Activated CD4-positive, alpha-beta T cell treated with anti-CD3 and anti-CD28 coated beads, Interleukin-2, Interleukin-6, amounts not matched to agents 100 ng/mL and 50 ng/mL, durations not matched to agents 16 hours and 8 hours (primary cell): ENCODE data around the gene RET.

ENCODE experiments used
- DNase-seq: peaks from one replicate; pipeline ENCODE4 v3.0.0-alpha.2; 2020

The RET gene

DNA sequence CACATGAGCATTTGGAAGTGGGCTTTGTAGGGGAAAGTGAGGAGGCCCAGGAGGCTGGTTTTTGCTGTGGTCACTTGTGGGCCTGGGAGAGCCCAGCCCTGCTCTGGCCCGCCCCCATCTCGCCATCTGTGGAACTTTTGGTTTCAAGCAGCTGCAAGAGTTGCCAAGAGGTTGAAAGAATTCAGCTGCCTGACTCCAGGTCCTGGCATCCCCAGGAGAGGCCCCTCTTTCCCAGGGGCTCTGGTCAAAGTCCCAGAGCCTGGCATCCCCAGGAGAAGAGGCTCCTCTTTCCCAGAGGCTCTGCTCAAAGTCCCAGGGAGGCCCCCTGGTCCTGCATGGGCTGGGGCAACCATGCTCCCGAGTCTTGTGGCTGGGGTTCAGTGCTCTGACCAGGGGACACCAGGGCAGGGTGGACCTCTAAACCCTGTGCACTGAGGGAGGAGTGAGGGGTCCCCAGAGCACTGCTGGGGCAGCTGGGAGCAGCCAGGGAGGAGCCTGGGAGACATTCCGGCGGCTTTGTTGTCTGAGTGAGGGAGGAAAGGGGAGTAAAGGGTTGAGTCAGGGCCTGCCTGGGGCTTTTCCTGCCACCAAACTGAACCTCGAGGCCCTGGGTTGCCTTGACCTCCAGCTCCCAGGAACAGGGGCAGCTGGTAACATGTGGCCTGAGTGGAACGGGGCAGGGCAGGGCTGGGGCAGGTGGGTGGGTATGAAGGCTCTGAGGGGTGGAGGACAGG lies 33.6 kb downstream of the RET start:
- DNase-seq: peak; percentile 20

DNA sequence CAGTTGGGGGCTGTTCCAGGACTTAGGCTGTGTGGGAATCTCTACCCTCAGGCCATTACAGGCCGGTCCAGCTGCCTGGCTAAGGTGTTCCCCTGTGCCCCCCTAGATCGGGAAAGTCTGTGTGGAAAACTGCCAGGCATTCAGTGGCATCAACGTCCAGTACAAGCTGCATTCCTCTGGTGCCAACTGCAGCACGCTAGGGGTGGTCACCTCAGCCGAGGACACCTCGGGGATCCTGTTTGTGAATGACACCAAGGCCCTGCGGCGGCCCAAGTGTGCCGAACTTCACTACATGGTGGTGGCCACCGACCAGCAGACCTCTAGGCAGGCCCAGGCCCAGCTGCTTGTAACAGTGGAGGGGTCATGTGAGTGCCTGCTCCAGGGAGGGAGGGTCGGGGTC lies 34.2 kb downstream of the RET start:
- DNase-seq: no peak

DNA sequence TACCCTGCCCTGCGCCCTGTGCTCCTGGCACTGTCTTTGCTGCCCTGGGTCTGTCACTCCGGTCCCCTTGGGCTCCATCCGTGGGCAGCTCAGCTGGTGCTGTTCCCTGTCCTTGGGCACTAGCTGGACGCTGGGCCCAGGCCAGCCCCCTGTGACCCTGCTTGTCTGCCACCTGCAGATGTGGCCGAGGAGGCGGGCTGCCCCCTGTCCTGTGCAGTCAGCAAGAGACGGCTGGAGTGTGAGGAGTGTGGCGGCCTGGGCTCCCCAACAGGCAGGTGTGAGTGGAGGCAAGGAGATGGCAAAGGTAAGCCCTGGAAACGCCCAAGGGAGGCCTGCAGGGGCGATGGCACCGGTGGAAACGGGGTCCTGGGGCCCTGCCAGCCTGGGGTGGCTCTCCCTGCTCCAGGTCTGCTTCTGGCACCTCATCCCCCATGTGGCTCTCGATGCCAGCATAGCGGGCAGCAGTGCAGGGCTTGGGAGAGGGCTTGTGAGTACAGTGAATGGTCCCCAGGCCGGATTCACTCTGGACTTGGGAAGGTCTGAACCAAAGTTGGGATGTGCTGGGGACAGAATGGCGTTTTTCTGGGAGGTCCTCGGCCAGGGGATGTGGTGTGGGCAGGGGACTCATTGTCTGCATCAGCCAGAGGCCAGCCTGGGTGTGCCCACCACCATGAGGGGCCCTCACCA lies 35.2 kb downstream of the RET start:
- no peak for DNase-seq

DNA sequence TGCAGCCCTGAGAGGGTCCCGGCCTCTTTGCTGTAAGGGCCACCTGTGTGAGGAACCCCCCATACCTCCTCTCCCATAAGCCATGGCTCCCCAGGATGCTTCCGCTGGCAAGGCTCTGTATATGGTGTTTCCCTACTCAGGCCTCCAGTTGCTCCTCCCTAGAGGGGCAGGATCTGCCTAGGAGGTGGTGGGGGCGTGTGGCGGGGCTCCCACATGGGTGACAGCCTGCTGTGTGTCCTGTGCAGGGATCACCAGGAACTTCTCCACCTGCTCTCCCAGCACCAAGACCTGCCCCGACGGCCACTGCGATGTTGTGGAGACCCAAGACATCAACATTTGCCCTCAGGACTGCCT lies 35.7 kb downstream of the RET start:
- no peak for DNase-seq

DNA sequence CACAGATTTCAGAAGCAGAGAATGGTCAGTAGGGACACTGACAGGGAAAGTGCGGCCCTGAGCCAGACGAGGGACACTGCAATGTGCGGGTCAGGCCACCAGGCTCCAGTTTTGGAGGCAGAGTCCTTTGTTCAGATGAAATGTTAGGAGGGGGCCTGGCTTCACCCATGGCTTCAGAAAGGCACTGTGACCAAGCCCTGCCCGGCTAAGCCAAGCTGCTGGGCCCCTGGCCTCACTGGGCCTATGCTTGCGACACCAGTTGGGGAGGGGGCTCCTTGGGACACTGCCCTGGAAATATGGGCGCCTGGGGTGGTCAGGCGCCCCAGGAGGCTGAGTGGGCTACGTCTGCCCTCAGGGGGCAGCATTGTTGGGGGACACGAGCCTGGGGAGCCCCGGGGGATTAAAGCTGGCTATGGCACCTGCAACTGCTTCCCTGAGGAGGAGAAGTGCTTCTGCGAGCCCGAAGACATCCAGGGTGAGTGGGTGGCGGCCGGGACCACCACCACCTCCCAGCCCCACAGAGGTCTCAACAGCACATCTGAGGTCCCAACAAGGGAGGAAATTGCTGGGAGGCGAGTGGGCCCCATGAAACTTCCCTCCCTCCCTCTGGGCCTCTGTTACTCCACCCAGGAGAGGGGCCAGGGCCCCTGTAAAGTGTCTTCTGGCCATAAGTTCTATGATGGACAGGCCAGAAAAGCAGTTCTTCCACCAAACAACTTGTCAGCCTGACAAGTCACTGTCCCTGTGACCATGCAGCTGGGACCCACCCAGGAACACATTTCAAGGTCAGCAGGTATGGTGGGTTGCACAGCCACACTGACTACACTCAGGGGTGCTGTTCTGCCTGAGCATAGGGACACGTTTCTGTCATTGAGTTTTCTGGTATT lies 36.6 kb downstream of the RET start:
- no peak for DNase-seq

DNA sequence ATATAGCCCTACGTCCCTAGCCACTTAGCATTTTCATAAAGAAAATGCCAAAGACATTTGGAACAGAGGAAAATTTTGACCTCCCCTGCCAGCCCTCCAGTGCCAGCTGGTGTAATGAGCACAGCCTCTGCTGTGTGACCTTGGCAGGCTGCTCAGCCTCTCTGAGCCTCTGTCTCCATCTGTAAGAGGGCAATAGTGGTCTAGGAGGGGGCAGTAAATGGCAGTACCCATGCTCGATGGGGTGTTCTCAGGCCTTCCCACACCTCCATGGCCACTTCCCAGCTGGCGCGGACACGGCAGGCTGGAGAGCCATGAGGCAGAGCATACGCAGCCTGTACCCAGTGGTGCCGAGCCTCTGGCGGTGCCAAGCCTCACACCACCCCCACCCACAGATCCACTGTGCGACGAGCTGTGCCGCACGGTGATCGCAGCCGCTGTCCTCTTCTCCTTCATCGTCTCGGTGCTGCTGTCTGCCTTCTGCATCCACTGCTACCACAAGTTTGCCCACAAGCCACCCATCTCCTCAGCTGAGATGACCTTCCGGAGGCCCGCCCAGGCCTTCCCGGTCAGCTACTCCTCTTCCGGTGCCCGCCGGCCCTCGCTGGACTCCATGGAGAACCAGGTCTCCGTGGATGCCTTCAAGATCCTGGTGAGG lies 37.3 kb downstream of the RET start:
- DNase-seq: no peak

DNA sequence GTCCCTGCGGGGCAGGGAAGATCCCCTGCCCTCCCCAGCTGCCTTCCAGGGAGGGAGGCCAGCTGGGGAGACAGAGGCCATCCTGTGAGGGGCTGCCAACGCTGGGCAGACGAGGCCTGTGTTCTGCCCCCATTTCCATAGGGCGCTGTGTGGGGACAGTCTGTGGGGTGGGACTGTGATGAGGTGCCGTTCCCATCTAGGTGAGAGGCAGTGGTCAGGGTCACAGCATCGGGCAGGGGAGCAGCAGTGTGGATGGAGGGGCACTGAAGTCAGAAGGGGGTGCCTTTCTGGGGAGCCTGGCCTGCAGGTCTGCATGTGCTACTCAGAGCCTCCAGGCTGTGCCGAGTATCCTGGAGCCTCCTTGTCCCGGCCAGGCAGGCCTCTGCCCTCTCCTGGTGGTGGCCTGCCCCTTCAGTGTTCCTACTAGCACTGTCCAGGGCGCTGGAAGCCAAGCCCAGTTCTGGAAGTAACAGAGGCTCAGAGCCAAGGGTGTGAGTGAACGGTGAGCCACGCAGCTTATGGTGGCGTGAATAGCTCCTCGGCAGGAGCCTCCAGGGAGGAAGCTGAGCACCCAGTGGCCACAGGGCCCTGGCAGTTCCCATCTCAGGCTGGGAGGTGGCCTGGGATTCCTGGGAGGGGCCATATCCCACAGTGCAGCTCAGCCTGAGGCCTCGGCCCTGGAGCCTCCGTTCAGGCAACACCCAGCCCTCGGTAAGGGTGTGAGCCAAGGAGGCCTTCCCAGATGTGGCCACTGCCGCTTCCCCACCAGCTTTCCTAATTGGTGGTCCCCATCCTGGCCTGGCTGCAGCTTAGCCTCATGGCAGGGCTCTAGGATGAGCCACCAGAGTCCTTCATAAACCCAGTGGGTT lies 38.1 kb downstream of the RET start:
- no peak for DNase-seq

DNA sequence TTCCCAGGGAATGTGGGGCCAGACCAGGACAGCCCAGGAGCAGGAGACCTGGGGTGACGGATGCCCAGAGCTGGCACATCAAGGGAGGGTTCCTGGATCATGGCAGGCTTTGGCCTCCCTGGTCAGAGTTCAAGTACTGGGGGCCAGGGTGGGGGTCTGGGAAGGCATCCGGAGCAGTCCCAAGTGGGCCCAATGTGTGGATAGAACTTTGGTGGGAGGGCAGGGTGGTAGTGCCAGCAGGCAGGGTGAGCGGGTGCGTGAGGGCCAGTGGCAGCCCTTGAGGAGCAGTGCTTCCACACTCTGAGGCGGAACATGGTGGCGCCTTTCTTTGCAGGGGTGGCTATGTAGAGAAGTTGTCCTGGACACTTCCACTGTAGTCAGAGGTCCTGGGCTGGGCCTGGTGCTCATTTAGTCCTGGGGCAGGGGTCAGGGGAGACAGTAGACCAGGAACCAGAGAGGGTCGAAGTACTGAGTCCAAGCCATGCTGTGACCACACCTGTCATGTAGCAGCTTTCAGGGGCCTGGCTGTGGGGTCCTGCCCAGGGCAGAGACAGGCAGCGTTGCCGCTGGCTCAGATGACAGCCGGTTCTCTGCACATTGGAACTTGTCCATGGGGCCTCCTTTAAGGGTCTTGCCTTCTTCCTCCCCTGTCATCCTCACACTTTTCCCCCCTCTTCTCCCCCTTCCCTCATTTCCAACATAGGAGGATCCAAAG lies 39.2 kb downstream of the RET start:
- no peak for DNase-seq

DNA sequence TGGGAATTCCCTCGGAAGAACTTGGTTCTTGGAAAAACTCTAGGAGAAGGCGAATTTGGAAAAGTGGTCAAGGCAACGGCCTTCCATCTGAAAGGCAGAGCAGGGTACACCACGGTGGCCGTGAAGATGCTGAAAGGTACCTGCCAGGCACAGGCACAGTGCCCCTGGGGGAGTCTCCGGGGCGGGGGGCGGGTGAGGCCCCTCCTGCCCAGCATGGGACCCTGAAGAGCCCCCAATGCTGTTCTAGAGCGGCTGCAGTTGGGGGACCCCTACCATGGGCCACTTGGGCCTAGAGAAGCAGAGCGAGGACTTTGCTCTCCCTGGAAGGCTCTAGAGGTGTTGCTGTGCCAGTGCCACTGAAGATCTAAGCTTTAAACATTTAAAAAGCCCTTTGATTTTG lies 39.7 kb downstream of the RET start:
- DNase-seq: no peak

DNA sequence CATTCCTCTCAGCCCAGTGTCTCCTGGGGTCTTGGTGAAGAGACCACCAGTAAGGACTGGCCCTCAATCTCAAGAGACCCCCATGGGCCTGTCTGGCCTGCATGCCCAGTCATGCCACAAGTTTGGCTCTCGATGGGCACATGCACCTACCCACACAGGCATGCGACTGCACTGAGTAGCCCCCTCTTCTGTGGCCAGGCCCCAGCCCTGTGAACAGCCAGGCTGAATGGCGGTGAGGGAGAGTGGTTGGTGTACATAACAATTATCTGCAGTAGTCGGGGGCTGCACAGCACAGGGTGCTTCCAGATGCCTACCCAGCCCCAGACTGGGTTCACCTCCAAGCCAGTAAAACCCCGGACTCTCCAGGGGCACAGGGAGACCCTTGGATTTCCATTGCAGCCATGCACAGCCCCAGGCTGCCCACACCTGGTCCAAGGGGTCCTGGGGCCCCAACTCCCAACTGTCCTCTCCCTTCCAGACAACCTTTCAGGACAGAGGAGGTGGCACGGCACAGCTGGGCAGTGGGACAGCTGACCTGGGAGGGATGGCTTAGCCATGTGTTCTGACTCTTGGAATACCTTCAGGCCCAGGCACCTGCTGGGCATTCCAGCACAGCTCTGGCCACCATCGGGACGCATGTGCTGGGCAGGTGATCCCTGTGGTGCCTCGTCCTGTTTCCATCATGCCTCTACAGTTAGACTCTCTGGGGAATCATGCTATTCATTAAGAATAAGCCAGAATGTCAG lies 40.3 kb downstream of the RET start:
- DNase-seq: no peak

DNA sequence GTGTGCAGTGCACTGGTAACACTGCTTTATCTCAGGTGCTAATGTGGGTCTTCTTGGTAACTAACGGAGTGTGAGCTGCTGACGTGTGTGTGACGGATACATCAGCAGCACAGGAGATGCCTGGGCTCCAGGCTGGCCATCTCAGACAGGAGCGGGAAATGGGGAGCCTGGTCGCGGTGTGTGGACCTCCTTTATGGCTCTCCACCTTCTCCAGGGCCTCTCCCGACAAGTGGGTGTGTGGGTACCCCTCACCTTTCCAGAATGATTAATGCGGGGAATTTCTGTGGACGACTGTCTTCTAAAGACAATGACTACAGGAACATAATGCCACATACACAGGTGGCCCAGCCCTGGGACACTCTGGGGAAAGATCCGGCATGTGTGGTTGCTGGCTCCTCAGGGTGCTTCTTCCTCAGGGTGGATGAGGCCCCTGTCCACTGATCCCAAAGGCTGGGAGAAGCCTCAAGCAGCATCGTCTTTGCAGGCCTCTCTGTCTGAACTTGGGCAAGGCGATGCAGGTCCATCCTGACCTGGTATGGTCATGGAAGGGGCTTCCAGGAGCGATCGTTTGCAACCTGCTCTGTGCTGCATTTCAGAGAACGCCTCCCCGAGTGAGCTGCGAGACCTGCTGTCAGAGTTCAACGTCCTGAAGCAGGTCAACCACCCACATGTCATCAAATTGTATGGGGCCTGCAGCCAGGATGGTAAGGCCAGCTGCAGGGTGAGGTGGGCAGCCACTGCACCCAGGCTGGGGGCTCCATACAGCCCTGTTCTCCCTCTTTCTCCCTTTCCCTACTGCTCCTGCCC lies 41.1 kb downstream of the RET start:
- DNase-seq: no peak

DNA sequence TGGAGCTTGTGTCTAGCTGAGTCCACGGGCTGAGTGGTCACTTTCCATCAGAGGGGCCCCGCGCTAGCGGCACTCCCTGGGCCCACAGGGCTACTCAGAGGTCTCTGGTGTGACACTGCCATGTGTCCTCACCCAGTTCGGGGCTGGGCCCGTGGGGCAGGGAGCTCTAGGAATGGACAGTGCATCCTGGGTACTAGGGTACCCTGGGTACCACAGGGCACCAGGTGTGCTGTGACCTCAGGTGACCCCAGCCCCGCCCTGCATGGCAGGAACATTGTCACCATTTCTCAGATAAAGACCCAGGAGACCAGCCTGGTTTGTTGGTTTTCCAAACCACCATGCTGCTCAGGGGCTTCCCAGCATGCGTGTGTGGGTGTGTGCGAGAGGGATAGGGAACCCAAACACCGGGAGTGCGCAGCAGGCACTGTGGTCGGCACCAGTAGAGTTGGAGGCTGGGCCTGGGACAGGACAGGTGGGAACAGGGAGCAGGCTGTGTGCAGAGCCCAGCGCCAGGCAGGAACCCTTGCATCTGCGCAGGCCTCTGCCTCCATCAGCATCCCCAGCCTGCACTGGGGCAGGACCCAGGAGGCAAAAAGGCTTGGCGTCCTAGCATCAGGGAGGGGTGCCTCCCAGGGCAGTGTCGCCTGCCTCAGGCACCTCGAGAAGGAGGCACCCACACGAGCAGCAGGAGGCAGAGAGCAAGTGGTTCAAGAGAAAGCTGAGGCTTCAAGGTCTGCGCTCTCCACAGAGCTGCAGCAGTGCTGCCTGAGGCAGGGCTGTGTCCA lies 42.0 kb downstream of the RET start:
- no peak for DNase-seq

DNA sequence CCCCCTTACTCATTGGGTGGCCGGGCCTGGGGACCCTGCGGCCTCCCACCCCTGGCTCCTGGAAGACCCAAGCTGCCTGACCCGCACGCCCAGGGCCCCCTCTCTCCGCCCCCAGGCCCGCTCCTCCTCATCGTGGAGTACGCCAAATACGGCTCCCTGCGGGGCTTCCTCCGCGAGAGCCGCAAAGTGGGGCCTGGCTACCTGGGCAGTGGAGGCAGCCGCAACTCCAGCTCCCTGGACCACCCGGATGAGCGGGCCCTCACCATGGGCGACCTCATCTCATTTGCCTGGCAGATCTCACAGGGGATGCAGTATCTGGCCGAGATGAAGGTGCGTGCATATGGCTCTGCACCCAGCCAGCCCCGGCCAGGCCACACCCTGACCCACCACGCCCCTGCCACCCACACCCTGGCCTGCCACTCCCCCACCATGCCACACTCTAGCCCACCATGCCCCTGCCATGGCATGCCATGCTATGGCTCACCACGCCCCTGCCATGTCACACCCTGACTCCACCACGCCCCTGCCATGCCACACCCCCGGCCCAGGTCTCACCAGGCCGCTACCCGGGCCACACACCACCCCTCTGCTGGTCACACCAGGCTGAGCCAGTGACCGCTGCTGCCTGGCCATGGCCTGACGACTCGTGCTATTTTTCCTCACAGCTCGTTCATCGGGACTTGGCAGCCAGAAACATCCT lies 42.7 kb downstream of the RET start:
- DNase-seq: no peak

DNA sequence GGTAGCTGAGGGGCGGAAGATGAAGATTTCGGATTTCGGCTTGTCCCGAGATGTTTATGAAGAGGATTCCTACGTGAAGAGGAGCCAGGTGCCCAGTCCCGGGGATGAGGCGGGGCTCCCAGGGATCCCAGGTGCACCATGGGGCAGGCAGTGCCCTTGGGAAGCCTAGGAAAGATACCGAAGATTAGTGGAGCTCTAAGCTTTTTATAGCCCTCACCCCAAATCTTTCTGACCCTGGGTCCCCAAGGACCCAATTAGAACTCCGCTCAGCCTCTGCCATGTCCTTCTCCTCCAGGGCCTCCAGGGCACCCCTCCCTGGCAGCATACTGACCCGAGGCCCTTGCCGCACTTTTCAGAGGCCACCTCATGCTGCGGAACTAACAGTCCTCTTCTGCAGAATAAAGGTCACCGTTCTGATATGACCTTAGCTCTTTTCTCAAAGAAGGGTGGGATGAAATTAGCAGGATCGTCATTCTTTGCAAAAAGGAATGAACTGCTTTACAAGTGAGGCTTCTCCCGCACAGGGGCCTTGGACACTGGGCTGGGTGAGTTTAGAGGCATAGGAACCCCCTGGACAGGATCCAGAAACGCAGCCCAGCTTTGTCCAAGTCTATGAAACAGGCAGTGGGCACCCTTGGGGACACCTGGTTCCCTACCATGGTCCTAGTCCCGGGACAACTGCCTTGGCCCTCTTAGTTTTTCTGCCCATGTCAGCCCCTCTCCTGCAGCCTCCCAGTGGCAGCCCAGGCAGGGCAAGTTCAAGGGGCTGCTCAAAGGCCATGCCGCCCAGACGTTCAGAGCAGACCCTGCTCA lies 43.5 kb downstream of the RET start:
- DNase-seq: no peak

DNA sequence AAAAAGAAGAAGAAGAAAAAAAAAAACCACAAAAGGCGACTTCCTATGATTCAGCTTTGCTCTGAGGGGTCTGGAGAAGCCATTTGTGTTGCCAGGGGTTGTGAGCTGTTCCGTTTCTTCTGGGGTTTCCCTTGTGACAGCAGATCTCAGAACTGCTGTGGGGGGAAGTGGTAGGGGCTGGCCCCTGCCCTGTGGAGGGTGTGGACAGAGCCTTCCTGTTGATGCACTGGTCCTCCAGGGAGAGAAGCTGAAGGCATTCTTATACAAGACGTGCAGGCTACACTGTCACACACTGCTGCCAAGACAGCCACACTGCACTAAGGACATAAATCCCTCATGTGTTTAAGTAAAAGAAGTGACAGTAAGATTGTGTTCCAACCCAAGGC lies 44.1 kb downstream of the RET start:
- DNase-seq: peak; percentile 94

DNA sequence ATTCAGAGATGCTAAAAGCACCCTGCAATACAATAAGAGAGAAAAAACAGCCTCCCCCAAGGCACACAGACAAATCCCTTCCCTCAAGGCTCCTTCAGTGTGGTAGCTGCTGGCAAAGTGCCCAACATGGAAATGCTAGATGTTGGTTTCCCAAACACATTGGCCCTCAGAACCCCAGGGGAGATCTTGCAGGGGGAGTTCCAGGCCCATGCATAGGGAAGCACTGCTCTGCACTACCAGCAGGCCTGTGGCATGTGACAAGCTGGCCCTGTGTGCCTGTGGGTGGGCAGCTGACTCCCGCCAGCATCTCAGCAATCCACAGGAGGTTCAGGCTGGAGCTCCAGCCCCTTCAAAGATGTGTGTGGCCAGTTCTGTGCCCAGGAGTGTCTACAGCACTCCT lies 44.6 kb downstream of the RET start:
- DNase-seq: peak; percentile 19

DNA sequence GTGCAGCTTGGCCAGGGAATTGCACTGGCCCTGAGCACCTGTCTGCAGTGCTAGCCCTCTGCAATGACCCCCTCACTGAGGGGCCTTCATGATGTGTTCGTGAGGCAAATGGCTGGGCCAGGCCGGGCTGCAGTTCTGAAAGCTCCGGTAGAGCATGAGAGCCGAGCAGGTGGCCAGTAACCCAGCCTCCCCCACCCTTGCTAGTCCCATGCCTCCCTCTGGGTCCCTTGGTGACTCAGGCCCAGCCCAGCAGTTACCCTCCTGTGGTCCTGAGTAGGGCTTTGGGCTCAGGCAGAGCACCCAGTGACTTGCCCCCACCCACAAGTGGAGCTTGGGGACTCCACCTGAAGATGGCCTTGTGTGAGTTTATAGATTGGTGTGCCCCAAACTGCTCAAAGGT lies 45.2 kb downstream of the RET start:
- no peak for DNase-seq

DNA sequence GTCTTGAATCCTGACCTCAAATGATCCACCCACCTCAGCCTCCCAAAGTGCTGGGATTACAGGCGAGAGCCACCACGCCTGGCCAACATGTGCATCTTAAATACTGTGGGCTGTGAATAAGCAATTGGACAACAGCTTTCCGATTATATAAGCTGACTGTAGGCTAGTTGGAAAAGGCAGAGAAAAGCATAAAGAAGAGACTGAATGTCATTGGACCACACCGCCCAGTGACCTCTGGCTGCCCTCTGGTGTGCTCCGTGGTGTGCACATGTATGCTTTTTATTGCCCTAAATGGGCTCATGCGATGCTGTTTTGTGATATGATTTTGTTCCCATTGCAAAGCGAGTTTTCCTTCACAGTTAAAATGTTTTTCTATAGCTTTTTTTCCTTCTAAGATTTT lies 46.0 kb downstream of the RET start:
- no peak for DNase-seq
